ENCODE measurements around the gene VWC2.
A peak's percentile ranks its signal among the peaks of the same experiment; 100 is the strongest.

VWC2 gene

GRCh38 chr7:49852619-49853462 is 79.4 kb downstream of the VWC2 start:
- DNase-seq = peak; percentile 46

GRCh38 chr7:49855281-49855980 is 82.0 kb downstream of the VWC2 start:
- DNase-seq = no peak

- DNase-seq = no peak
These were observed 86.9 kb downstream of the VWC2 start for GRCh38 chr7:49860293-49860692.

- DNase-seq = no peak
These were observed 92.8 kb downstream of the VWC2 start for GRCh38 chr7:49866076-49866735.

GRCh38 chr7:49866910-49867309 is 93.5 kb downstream of the VWC2 start:
- no peak for DNase-seq

GRCh38 chr7:49873420-49873819 is 100.0 kb downstream of the VWC2 start:
- DNase-seq = no peak

- no peak for DNase-seq
These were observed 101.9 kb downstream of the VWC2 start for GRCh38 chr7:49875336-49875735.

GRCh38 chr7:49876202-49876601 is 102.8 kb downstream of the VWC2 start:
- no peak for DNase-seq

GRCh38 chr7:49878089-49878488 is 104.7 kb downstream of the VWC2 start:
- no peak for DNase-seq

GRCh38 chr7:49878627-49879026 is 105.2 kb downstream of the VWC2 start:
- DNase-seq = no peak

GRCh38 chr7:49883933-49884332 is 110.5 kb downstream of the VWC2 start:
- no peak for DNase-seq

GRCh38 chr7:49885593-49886285 is 112.3 kb downstream of the VWC2 start:
- DNase-seq = no peak

GRCh38 chr7:49892481-49892880 is 119.0 kb downstream of the VWC2 start:
- no peak for DNase-seq

GRCh38 chr7:49893131-49893530 is 119.7 kb downstream of the VWC2 start:
- no peak for DNase-seq

- no peak for DNase-seq
These were observed 121.1 kb downstream of the VWC2 start for GRCh38 chr7:49894543-49894942.

- DNase-seq = no peak
These were observed 138.5 kb downstream of the VWC2 start for GRCh38 chr7:49911909-49912308.

- DNase-seq = no peak
These were observed 153.3 kb downstream of the VWC2 start for GRCh38 chr7:49926720-49927119.

- no peak for DNase-seq
These were observed 154.2 kb downstream of the VWC2 start for GRCh38 chr7:49927631-49928030.

GRCh38 chr7:49928787-49929186 is 155.3 kb downstream of the VWC2 start:
- DNase-seq = no peak

GRCh38 chr7:49931627-49932026 is 158.2 kb downstream of the VWC2 start:
- no peak for DNase-seq

- no peak for DNase-seq
These were observed 164.2 kb downstream of the VWC2 start for GRCh38 chr7:49937608-49938007.
